SK-MEL-5 (cell line): Measurements from ENCODE around the gene MPND. TPM values are rescaled to one million over a fixed set of nuclear protein-coding genes. Genes with fewer than 3 reads are reported as not detected.

ENCODE experiments used
- DNase-seq: peaks from one replicate; pipeline ENCODE4 v3.0.0-alpha.2; 2016; ENCODE audit warnings: low read depth, low spot score
- in situ Hi-C: cut with HindIII; loops from 2 replicates; pipeline ENCODE4 v1.10.0; 2016; ENCODE audit warnings: low sequenced_read_pairs, high pct_unique_total_duplicates, low pct_unique_long_range_greater_than_20kb
- total RNA-seq: library from RNA; depleted of rRNA; stranded (reverse); fragments of >200 nt; shearing (Covaris generic); gene quantifications from 2 replicates; pipeline ENCODE4 v1.2.3, GENCODE V29; 2014; rRNA removed

Gene MPND
- total RNA-seq, 1 experiment from 2014 or later: 5.3 TPM

- in situ Hi-C loops: no loop called here
- no peak for DNase-seq
Observed at GRCh38 chr19:4403005-4403761, 59.8 kb downstream of the MPND start.

GRCh38 chr19:4405977-4406376 is 62.6 kb downstream of the MPND start:
- DNase-seq: peak; percentile 86
- in situ Hi-C loops: no loop called here

- DNase-seq: no peak
- in situ Hi-C loops: no loop called here
Observed at GRCh38 chr19:4406626-4407025, 63.3 kb downstream of the MPND start.

- no peak for DNase-seq
- in situ Hi-C loops: no loop called here
Observed at GRCh38 chr19:4409123-4409933, 66.0 kb downstream of the MPND start.

Other genes starting within 250 kb of the MPND start
- gene MAP2K2, start 219.4 kb upstream of the MPND start, total RNA-seq: 192 and 197 TPM in 2 replicates
- gene CREB3L3, start 189.9 kb upstream of the MPND start, total RNA-seq: not detected in 2 replicates
- gene SIRT6, start 161.0 kb upstream of the MPND start, total RNA-seq: 10.0 and 12.1 TPM in 2 replicates
- 0.05 and 0.16 TPM in 2 replicates for gene ANKRD24, start 160.9 kb upstream of the MPND start, total RNA-seq
- gene EBI3, start 114.0 kb upstream of the MPND start, total RNA-seq: not detected in 2 replicates
- 20.2 and 20.9 TPM in 2 replicates for gene YJU2, start 96.5 kb upstream of the MPND start, total RNA-seq
- gene SHD, start 64.3 kb upstream of the MPND start, total RNA-seq: 0.42 TPM in 1 of 2 replicates, not detected in the other
- gene TMIGD2, start 41.2 kb upstream of the MPND start, total RNA-seq: not detected in 2 replicates
- 2.7 and 2.8 TPM in 2 replicates for gene FSD1, start 39.0 kb upstream of the MPND start, total RNA-seq
- gene STAP2, start 4.7 kb upstream of the MPND start, total RNA-seq: 3.1 and 3.8 TPM in 2 replicates
- gene SH3GL1, start 57.0 kb downstream of the MPND start, total RNA-seq: 33.0 and 37.6 TPM in 2 replicates
- gene CHAF1A, start 59.1 kb downstream of the MPND start, total RNA-seq: 14.5 and 19.4 TPM in 2 replicates
- gene UBXN6, start 114.2 kb downstream of the MPND start, total RNA-seq: 57.7 and 62.3 TPM in 2 replicates
- gene HDGFL2, start 128.7 kb downstream of the MPND start, total RNA-seq: 24.5 and 25.2 TPM in 2 replicates
- 0.05 TPM in 2 replicates for gene PLIN4, start 174.9 kb downstream of the MPND start, total RNA-seq
- 1.2 TPM in 1 of 2 replicates, not detected in the other for gene PLIN5, start 191.7 kb downstream of the MPND start, total RNA-seq
- gene LRG1, start 196.5 kb downstream of the MPND start, total RNA-seq: 0.05 and 0.21 TPM in 2 replicates
- 6.3 and 6.9 TPM in 2 replicates for gene SEMA6B, start 216.1 kb downstream of the MPND start, total RNA-seq